Heart left ventricle (tissue), 13 donors: ENCODE data around the gene HACD2.
A peak's percentile ranks its signal among the peaks of the same experiment; 100 is the strongest.

Source experiments
- POLR2A ChIP-seq, 2 donors: fragments of 450-650 bp; IDR thresholded peaks; one replicate each; pipeline ENCODE4 v1.6.1; 2017; ENCODE audit warnings: antibody characterized with exemption in 2 of 2, mild to moderate bottlenecking in 2 of 2, moderate library complexity in 2 of 2
- TF ChIP-seq, protein P1 (sequence below), 12 donors: fragments of 200-600 bp; sonication (generic) in 4 of 12; IDR thresholded peaks; one replicate each; pipeline versions ENCODE4 v1.5.0 to v1.8.0; 2018 to 2022; ENCODE audit warnings: antibody characterized with exemption in 12 of 12, mild to moderate bottlenecking in 5 of 12
- donor health status: ischemic (EF 13 %, LVEDD 7.1; RV severe dilation, severe dysfunction).
- donor health status: DM: no; HTN: yes; CAD: no.
- donor health status: DM: no; HTN: no; CAD: no.
- donor health status: ischemic (EF 25% LVEDD 6.9; RV normal size, moderate dysfunction).
- donor health status: ischemic (EF 25% LVEDD 5.7; RV mildly dilated, moderate dysfunction).
- donor health status: ischemic (EF 35%, LVEDD 5.7; RV mildly dilated, moderate dysfunction).
- donor health status: nonischemic (EF 11% LVEDD 7.7; RV severe dilation, severe dysfunction).
- donor health status: DM: yes; HTN: yes; CAD: no.
- donor health status: PGD.
- donor health status: ischemic (EF 29% LVEDD 5.4; RV normal size, mild dysfunction).
- donor health status: nonischemic (EF 23%, LVEDD 6.1; RV moderate dilation, normal function).

DNA sequence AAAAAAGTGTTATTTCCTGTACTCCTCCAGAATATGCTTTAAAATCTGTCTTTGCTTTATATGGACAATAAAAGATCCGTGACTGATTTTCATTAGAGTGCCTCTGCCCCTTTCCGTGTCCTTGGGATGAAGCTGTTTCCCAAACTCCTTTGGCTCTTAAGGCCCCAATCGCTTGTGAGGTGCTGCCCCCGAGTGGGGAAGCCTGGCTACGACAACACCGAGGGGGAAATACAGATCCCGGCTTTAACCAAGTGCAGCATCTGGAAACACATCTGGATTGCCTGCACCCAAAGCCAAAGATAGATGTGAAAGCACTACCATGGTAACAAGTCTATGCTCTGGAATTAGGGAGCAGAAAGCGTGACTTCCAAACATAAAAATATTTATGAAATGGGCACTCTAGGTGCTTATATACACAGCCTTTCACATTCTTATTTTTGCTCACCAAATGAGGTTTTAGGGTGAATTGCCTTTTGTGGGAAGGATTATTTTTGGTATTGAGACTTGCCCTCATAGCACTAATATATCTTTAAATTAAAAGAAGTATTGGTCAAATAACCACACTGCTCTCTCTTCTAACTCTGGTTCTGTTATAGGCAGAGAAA is 95.4 kb downstream of the HACD2 start:
- TF ChIP-seq, protein P1, sequence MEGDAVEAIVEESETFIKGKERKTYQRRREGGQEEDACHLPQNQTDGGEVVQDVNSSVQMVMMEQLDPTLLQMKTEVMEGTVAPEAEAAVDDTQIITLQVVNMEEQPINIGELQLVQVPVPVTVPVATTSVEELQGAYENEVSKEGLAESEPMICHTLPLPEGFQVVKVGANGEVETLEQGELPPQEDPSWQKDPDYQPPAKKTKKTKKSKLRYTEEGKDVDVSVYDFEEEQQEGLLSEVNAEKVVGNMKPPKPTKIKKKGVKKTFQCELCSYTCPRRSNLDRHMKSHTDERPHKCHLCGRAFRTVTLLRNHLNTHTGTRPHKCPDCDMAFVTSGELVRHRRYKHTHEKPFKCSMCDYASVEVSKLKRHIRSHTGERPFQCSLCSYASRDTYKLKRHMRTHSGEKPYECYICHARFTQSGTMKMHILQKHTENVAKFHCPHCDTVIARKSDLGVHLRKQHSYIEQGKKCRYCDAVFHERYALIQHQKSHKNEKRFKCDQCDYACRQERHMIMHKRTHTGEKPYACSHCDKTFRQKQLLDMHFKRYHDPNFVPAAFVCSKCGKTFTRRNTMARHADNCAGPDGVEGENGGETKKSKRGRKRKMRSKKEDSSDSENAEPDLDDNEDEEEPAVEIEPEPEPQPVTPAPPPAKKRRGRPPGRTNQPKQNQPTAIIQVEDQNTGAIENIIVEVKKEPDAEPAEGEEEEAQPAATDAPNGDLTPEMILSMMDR (IDR thresholded peaks at IDR 0.05) = peak; percentile 70 to 92 (median 86)
- no peak for TF ChIP-seq POLR2A (IDR thresholded peaks at IDR 0.05)
